GM21515 (cell line): ENCODE data around the gene HOXB1.

Experiments used
- ATAC-seq: cut with Tn5 transposase; IDR thresholded peaks from one replicate; pipeline ENCODE4 v1.9.1; 2021; ENCODE audit not compliant: unreplicated experiment

The HOXB1 gene

DNA sequence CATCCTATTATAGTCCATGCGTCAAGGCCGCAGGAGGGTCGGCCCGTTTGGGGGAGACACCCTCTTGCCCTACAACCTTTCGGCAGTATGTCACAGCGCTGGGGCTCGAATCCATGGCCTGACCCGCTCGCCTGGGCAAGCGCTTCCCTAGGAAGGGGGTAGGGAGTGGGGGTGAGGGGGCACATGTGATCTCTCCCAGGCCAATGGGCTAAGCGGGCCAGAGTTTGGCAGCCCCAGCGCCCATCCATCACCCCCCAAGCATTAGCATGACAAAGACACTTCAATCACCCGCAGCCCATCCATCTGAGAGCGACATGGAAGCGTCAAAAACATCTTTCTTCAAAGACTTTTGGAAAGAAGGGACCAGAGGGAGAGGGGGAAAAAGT is at the start of gene HOXB1:
Gene HOXB1 (minus strand): TSS at position 125 of the 386 bp plus-strand sequence. CDS start 107 bp downstream, at position 18.
- ATAC-seq, result no peak

DNA sequence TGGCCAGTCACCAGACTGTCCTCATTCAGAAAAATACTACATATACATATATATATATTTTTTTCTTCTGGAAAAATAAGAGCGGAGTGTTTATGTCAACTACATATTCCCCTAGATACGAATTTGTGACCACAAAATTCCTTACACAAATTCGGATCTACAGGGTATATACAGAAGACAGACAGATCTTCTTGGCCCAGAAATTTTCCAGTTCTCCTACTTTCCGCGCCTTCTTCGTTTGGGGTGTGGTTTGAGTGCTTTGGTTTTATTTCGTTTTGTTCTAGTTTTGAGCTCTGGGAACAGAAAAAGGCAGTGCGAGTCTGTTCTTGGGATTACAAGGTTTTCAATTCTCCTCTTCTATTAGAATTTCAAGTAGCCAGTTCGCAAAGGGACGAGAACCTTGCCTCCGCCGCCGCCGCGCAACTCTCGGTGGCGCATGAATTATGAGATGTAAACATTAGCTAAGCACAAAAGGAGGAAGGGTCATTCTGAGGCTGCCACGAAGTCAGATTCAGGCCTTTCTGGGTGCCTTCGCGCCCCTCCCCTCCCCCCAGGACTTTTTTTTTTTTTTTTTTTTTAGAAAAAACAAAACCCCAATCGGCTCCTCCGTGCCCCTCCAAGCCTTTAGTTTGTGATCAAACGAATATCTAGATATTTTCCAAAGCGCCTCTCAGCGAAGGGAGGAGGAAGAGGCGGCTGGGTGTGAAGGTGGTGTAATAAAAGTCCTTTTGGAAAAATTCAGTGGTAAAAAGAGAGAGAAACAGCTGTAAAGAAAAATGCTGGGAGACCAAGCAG is 49.1 kb upstream of the HOXB1 start:
- no peak for ATAC-seq

- no peak for ATAC-seq
Observed at GRCh38 chr17:48579471-48579759, 48.6 kb upstream of the HOXB1 start.

GRCh38 chr17:48578616-48579470 is 48.0 kb upstream of the HOXB1 start:
- no peak for ATAC-seq

DNA sequence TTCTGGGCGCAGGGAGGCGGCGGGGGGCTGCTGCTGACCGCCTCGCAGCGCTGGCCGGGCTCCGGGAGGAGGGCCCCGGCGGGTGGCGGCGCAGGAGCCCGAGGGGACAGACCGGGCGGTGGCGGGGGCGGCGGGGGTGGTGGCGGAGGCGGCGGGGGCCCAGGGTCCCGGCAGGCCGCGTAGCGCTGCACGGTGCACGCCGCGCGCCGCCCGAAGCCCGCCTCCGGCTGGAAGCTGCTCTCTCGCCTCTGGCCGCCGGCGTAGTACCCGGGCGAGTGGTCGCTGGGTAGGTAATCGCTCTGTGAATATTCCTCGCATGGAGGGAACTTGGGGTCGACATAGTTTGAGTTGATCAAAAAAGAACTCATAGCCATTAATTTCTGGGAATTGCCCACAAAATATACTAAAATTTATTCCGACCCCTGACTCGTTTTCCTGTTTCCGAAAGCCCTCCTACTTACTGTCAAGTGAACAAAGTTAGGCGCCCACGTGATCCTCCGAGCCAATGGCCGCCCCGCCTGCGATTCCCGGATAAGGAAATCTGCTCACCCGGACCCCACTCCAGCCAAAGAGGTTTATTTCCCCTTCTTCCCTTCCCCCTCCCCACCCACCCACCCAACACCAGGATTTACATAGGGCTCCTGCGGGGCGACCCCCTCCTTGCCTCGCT is 47.3 kb upstream of the HOXB1 start, which contains the start of gene HOXB4:
Gene HOXB4 (minus strand): TSS at position 405 of the 670 bp plus-strand sequence. CDS start 31 bp downstream, at position 374.
- no peak for ATAC-seq

- ATAC-seq, result no peak
Observed at GRCh38 chr17:48577330-48577945, 46.6 kb upstream of the HOXB1 start.

GRCh38 chr17:48576479-48577309 is 45.9 kb upstream of the HOXB1 start:
- ATAC-seq, result no peak

- ATAC-seq, result no peak
Observed at GRCh38 chr17:48575673-48576478, 45.1 kb upstream of the HOXB1 start.

DNA sequence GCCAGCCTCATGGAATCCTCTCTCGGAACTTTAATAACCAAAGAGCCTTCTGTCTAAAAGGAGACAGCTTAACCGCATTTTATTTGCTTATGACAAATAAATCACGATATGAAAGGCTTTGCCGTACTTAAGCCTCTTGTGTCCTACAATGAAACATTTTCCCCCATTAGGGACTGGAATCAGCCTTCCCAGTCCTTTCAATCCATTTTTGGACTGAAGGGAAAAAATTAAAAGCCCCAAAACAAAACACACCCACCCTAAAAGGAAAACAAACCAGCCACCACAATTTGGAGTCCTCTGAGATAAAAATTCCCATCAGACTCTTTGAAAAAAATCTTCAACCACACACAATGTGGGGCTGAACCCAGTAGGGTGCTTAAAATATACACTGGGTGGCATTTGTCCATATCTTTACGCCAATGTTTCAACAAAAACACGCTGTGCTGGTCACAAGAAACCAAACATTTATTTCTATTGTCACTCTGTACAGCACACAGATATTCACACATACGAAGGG is 44.3 kb upstream of the HOXB1 start:
- ATAC-seq, result no peak

DNA sequence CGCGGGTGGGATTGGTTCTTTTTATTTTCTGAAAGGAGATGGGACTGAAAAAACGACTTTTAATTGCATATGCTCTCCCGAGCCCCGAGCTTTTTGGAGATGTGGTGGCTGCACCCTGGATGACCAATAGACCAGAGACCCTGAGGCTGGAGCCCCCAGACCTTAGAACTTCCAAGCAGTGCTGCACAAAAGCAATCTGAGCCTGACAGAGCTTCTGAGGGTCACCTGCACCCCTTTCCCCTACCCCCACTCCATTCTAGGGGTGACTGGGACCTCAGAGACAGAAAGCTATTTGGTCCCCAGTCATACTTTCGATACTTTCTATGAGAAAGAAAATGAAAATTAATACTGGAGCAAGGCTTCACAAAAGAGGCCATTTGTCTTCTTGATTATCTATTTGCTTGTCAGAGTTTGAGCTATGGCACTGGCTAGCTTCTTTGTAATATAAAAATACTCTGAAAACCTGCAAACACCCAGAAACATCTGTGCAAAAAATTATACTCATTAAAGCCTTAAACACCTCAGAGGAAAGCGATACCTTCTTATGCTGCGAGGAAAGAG is 43.8 kb upstream of the HOXB1 start:
- no peak for ATAC-seq

GRCh38 chr17:48571826-48572417 is 41.1 kb upstream of the HOXB1 start:
- no peak for ATAC-seq

DNA sequence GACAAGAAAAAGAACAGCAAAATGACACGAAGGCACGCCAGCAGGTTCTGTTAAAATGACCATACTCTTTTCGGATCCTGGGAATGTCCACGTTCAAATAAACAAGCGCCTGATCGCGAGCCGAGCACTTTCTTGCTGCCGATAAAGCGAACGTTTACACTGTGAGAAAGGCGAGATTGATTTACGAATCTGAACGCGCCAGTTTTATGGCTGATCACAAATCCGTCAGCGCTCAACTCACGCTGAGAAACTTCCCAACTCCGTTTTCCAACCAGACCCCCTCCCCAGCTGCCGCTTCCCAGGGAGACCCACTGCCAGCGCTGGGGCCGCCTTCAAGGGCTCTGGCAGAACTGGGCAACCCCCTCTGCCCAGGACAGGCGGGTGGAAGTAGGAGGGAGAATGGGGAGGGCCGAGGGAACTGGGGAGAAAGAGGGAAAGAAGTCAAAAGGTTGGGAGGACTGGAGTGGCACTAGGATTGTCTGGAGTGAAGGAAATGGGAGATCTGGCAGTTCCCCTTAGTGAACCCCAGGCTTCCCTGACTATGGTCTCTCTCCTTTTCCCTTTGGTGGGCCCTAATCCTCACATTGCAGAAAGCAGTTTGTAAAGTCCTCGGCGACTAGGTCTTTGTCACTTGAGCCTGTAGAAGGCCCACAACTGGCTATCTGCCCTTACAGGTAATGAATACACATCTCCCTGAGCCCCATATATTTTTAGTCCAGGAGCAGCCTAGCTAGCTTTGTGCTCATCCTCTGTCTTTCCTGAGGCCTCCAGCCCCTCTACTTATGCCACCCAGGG is 40.4 kb upstream of the HOXB1 start:
- ATAC-seq, result no peak

DNA sequence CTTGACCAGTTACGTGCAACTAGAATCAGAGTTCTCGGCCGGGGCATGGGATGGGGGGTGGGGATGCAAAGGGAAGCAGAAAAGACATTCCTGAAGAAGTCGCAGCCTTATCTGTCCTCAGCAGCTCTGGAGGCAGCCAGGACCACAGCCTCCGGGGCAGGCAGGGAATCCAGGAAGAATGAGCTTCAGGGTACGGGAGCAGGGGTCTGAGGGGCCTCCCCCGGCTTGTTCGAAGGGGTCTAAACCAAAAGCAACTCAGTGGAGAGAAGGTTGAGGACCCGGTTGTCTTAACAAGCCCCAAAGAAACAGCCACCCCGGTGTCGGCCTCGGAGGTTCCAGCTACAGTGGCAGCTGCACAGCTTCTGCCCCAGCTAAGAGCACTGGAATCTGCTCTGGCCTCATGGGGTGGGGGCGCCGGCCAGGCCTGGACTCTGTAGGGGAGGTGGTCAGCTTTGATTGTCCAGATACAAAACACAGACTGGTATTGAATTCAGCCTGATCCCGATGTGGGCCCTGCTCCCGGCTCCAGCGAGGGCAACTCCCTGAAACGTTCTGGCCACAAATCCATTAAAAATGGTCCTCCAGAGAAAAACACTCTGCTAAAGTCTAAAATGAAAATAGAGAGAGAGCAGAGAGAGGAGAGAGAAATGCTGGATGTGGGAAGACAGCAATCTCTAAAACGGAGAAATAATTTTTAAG is 39.7 kb upstream of the HOXB1 start:
- no peak for ATAC-seq

- ATAC-seq, result no peak
Observed at GRCh38 chr17:48569674-48570324, 39.0 kb upstream of the HOXB1 start.

GRCh38 chr17:48569240-48569582 is 38.4 kb upstream of the HOXB1 start:
- no peak for ATAC-seq

GRCh38 chr17:48568499-48569239 is 37.9 kb upstream of the HOXB1 start:
- ATAC-seq, result no peak
